ENCODE results near the gene PFDN2. TPM values are rescaled to one million over a fixed set of nuclear protein-coding genes. Genes with fewer than 3 reads are reported as not detected.

Gene PFDN2
- total and polyA plus RNA-seq, 2 of the 8 experiments (the other 6 are each of a cell fraction or from before 2014, with no cell fraction given), result 66.2 to 71.2 TPM

GRCh38 chr1:161094481-161094880 lies 23.4 kb downstream of the PFDN2 start:
- POLR2A ChIA-PET (ENCODE audit: partially characterized antibody), result interaction anchor here (1.2 to 1.4 kb wide), 2 partner anchors 47 to 49 kb away, joined by 3 read pairs; partner anchors contain the start of gene USF1
- peaks cover 13% of the 10 kb centered on the region for H3K23me2 ChIP-seq (ENCODE audit: low read depth, low read length)
- WGBS, 2 experiments (ENCODE audit: extremely low coverage in 1 of 2, insufficient coverage in 1 of 2, insufficient read length in 1 of 2, insufficient replicate concordance in 2 of 2, low coverage in 1 of 2, low lambda C conversion rate in 2 of 2, missing lambda C conversion rate in 1 of 2), result 93% methylated on average over 13 of the region's 14 CpGs; no CpG with 5 or more reads in 1 of the 2 experiments
- no peak for TF ChIP-seq USF2 (IDR thresholded peaks at IDR 0.05; ENCODE audit: low read length)
- no peak for TF ChIP-seq CBX8 (IDR thresholded peaks at IDR 0.05; ENCODE audit: borderline replicate concordance, low read depth, low read length)
- no peak for TF ChIP-seq TAF7 (optimal IDR thresholded peaks at IDR 0.05; ENCODE audit: borderline replicate concordance, low read depth, low read length)
- TF ChIP-seq E2F6 (IDR thresholded peaks at IDR 0.05), result no peak
- no peak for TF ChIP-seq CBX5 (IDR thresholded peaks at IDR 0.05; ENCODE audit: low read depth, low read length)
- TF ChIP-seq RAD21 (IDR thresholded peaks at IDR 0.05 in 1 of 2, conservative IDR thresholded peaks at IDR 0.05 in 1 of 2; ENCODE audit: low read depth in 2 of 2, low read length in 2 of 2), result no peak
- no peak for TF ChIP-seq KDM1A (IDR thresholded peaks at IDR 0.05; ENCODE audit: borderline replicate concordance, low read length)
- TF ChIP-seq ATF2 (IDR thresholded peaks at IDR 0.05; ENCODE audit: low read length), result no peak
- TF ChIP-seq SUZ12 (IDR thresholded peaks at IDR 0.05; ENCODE audit: low read length), result no peak

More at GRCh38 chr1:161094481-161094880, 23.4 kb downstream of the PFDN2 start:
- Histone ChIP-seq H3K27me3 (replicated peaks in 1 of 4; ENCODE audit: control insufficient read depth in 3 of 4, extremely low read depth in 1 of 4, insufficient read depth in 3 of 4, low read length in 3 of 4) (no peaks in the 10 kb centered on the region), H4K20me1 (replicated peaks in 1 of 2; ENCODE audit: control insufficient read depth in 1 of 2, insufficient read depth in 2 of 2, low read length in 2 of 2) (no peaks in the 10 kb centered on the region), H4K5ac (ENCODE audit: insufficient read length, low read depth, low read length) (no peak overlapping the region), H2BK12ac (ENCODE audit: low read depth, low read length) (no peak overlapping the region), H4K91ac (replicated peaks; ENCODE audit: insufficient read length, low read length) (no peak overlapping the region), H3K36me3 (ENCODE audit: control insufficient read depth in 2 of 4, insufficient read depth in 4 of 4, low read length in 3 of 4) (no peaks in the 10 kb centered on the region), H2BK20ac (ENCODE audit: low read length) (no peak overlapping the region), H3K56ac (replicated peaks; ENCODE audit: insufficient read length, low read depth, low read length) (no peak overlapping the region), H3K4me1 (replicated peaks in 1 of 4; ENCODE audit: control insufficient read depth in 3 of 4, insufficient read depth in 4 of 4, low read length in 3 of 4) (peaks cover 0 to 6% (median 1%) of the 10 kb centered on the region in 4 experiments; a peak in 4 of 7 replicates), H2AK5ac (ENCODE audit: low read depth, low read length) (no peak overlapping the region), H3K79me1 (ENCODE audit: low read depth, low read length) (0 out of 2 replicates have a peak, but pooled peaks cover 3% of the 10 kb centered on the region), H3K18ac (ENCODE audit: extremely low read depth, low read length) (no peak overlapping the region), H3K4me2 (ENCODE audit: insufficient read depth in 1 of 2, low read depth in 2 of 2, low read length in 2 of 2) (no peak overlapping the region), H3K9ac (replicated peaks in 1 of 4; ENCODE audit: extremely low read depth in 1 of 4, low read depth in 3 of 4, low read length in 3 of 4) (no peak overlapping the region), H3K79me2 (ENCODE audit: control insufficient read depth in 1 of 2, insufficient read depth in 2 of 2, low read length in 2 of 2) (no peaks in the 10 kb centered on the region), H2AFZ (ENCODE audit: low read length) (no peak overlapping the region), H2BK15ac (ENCODE audit: low read length) (no peak overlapping the region), H3K27ac (ENCODE audit: low read depth, low read length) (no peak overlapping the region), H3K9me3 (ENCODE audit: insufficient read depth in 2 of 2, low read depth in 1 of 2, low read length in 1 of 2) (no peaks in the 10 kb centered on the region), H2BK120ac (replicated peaks; ENCODE audit: low read depth, low read length) (no peak overlapping the region), H3K4me3 (ENCODE audit: extremely low read depth in 1 of 4, insufficient read depth in 2 of 4, low read depth in 3 of 4, low read length in 4 of 4) (no peak overlapping the region), H3K14ac (ENCODE audit: insufficient read length) (no peak overlapping the region), H3K4ac (replicated peaks; ENCODE audit: insufficient read length, low read depth, low read length) (no peak overlapping the region), H2BK5ac (ENCODE audit: low read depth, low read length) (no peak overlapping the region), H3K23ac (ENCODE audit: insufficient read length) (no peak overlapping the region), H4K8ac (ENCODE audit: extremely low read depth, insufficient read depth, low read length) (no peak overlapping the region)
- CTCF ChIA-PET (ENCODE audit: partially characterized antibody), result interaction anchor here (0.6 to 10.0 kb wide), 9 partner anchors 10 to 210 kb away, joined by 3 to 282 read pairs (median 7); partner anchors contain the start of genes ARHGAP30, ITLN1, TSTD1 and USF1
- FAIRE-seq, result no peak
- DNase-seq (ENCODE audit: low read depth in 1 of 2, low spot score in 2 of 2), result no peak

All from H1 (cell line).